SK-N-SH treated with all-trans-retinoic acid at 6 μM for 48 hours (cell line): Measurements from ENCODE around the gene RAD9B.

ENCODE experiments used
- ARNTL ChIP-seq: fragments of 450-650 bp; formaldehyde crosslinking; IDR thresholded peaks from 2 replicates; pipeline ENCODE4 v1.5.0; 2020; ENCODE audit warnings: low read depth, mild to moderate bottlenecking, moderate library complexity, borderline replicate concordance
- ISL1 ChIP-seq: fragments of 250-450 bp; sonication (Bioruptor Pico); IDR thresholded peaks from 2 replicates; pipeline ENCODE4 v2.1.2; 2022; ENCODE audit warnings: mild to moderate bottlenecking, moderate library complexity
- SNAI2 ChIP-seq: fragments of 250-450 bp; sonication (Bioruptor Pico); IDR thresholded peaks from 2 replicates; pipeline ENCODE4 v1.5.0; 2020; ENCODE audit warnings: mild to moderate bottlenecking, moderate library complexity
- ZC3H10 ChIP-seq: fragments of 250-450 bp; sonication (Bioruptor Pico); IDR thresholded peaks from 2 replicates; pipeline ENCODE4 v1.5.1; 2021; ENCODE audit warnings: mild to moderate bottlenecking, moderate library complexity
- ZFP30 ChIP-seq: fragments of 450-650 bp; formaldehyde crosslinking; IDR thresholded peaks from 2 replicates; pipeline ENCODE4 v1.5.0; 2022; ENCODE audit warnings: mild to moderate bottlenecking, moderate library complexity
- ZNF565 ChIP-seq: fragments of 450-650 bp; formaldehyde crosslinking; conservative IDR thresholded peaks from 2 replicates; pipeline ENCODE4 v1.5.0; 2020; ENCODE audit warnings: low read depth, mild to moderate bottlenecking, moderate library complexity
- TF ChIP-seq, protein P1 (sequence below): fragments of 250-450 bp; sonication (Bioruptor Pico); IDR thresholded peaks from 2 replicates; pipeline ENCODE4 v1.8.0; 2020; ENCODE audit warnings: mild to moderate bottlenecking, moderate library complexity, borderline replicate concordance
- TF ChIP-seq, protein P2 (sequence below): fragments of 250-450 bp; sonication (Bioruptor Pico); IDR thresholded peaks from 2 replicates; pipeline ENCODE4 v1.5.0; 2020; ENCODE audit warnings: mild to moderate bottlenecking, moderate library complexity
- TF ChIP-seq, protein P3 (sequence below): fragments of 250-450 bp; sonication (Bioruptor Pico); IDR thresholded peaks from 2 replicates; pipeline ENCODE4 v1.8.0; 2021; ENCODE audit warnings: low read depth, mild to moderate bottlenecking, moderate library complexity, borderline replicate concordance

DNA sequence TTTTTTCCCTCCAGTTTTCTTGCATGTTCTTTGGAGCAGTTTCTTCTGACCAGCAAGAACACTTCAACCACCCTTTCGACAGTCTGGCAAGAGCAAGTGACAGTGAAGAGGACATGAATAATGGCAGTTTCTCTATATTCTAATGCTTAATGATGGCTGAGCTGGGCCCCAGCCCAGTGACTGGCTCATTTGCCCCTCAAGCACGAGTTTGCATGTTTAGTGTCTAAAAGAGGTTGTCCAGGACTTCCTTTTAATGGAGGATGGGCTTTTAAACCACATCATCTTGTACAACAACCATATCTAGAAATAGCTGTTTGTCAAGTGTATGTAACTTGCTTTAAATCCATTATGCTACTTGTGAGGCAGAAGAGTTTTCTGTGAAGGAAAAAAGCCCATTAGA lies 28.4 kb downstream of the RAD9B start:
- TF ChIP-seq, protein P1, sequence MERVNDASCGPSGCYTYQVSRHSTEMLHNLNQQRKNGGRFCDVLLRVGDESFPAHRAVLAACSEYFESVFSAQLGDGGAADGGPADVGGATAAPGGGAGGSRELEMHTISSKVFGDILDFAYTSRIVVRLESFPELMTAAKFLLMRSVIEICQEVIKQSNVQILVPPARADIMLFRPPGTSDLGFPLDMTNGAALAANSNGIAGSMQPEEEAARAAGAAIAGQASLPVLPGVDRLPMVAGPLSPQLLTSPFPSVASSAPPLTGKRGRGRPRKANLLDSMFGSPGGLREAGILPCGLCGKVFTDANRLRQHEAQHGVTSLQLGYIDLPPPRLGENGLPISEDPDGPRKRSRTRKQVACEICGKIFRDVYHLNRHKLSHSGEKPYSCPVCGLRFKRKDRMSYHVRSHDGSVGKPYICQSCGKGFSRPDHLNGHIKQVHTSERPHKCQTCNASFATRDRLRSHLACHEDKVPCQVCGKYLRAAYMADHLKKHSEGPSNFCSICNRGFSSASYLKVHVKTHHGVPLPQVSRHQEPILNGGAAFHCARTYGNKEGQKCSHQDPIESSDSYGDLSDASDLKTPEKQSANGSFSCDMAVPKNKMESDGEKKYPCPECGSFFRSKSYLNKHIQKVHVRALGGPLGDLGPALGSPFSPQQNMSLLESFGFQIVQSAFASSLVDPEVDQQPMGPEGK (CRISPR knock-in tag), result no peak
- TF ChIP-seq ZC3H10 (CRISPR knock-in tag) (no peak), ZNF565 (CRISPR knock-in tag) (no peak), ISL1 (CRISPR knock-in tag) (no peak), ARNTL (CRISPR knock-in tag) (no peak), ZFP30 (no peak), SNAI2 (no peak)
- TF ChIP-seq, protein P2, sequence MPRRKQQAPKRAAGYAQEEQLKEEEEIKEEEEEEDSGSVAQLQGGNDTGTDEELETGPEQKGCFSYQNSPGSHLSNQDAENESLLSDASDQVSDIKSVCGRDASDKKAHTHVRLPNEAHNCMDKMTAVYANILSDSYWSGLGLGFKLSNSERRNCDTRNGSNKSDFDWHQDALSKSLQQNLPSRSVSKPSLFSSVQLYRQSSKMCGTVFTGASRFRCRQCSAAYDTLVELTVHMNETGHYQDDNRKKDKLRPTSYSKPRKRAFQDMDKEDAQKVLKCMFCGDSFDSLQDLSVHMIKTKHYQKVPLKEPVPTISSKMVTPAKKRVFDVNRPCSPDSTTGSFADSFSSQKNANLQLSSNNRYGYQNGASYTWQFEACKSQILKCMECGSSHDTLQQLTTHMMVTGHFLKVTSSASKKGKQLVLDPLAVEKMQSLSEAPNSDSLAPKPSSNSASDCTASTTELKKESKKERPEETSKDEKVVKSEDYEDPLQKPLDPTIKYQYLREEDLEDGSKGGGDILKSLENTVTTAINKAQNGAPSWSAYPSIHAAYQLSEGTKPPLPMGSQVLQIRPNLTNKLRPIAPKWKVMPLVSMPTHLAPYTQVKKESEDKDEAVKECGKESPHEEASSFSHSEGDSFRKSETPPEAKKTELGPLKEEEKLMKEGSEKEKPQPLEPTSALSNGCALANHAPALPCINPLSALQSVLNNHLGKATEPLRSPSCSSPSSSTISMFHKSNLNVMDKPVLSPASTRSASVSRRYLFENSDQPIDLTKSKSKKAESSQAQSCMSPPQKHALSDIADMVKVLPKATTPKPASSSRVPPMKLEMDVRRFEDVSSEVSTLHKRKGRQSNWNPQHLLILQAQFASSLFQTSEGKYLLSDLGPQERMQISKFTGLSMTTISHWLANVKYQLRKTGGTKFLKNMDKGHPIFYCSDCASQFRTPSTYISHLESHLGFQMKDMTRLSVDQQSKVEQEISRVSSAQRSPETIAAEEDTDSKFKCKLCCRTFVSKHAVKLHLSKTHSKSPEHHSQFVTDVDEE (CRISPR knock-in tag), result no peak
- TF ChIP-seq, protein P3, sequence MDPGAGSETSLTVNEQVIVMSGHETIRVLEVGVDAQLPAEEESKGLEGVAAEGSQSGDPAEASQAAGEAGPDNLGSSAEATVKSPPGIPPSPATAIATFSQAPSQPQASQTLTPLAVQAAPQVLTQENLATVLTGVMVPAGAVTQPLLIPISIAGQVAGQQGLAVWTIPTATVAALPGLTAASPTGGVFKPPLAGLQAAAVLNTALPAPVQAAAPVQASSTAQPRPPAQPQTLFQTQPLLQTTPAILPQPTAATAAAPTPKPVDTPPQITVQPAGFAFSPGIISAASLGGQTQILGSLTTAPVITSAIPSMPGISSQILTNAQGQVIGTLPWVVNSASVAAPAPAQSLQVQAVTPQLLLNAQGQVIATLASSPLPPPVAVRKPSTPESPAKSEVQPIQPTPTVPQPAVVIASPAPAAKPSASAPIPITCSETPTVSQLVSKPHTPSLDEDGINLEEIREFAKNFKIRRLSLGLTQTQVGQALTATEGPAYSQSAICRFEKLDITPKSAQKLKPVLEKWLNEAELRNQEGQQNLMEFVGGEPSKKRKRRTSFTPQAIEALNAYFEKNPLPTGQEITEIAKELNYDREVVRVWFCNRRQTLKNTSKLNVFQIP, result no peak
